ENCODE data around the gene WFDC6.
A peak's percentile ranks its signal among the peaks of the same experiment; 100 is the strongest.

The WFDC6 gene

DNA sequence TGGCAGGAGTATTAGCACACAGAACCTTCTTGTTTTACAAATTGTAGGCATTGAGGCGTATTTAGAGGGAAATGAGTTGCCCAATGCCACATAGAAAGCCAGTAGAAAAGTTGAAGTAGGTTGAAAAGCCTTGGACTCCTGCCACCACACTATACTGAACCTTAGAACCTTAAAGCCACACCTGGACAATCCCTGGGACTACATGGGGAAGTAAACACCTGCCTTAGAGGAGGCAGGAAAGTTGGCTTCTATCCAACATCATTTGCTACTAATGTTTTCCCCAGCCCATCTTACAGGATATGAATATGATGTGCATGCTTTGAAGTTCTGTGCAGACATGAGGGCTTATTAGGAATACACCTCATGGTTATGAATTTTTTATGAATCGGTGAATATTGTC is 13.2 kb upstream of the WFDC6 start:
- no peak overlapping the region for H3K4me3 Mint-ChIP-seq
- H3K27ac Mint-ChIP-seq, result no peak overlapping the region
- no peaks in the 10 kb centered on the region for H3K36me3 Mint-ChIP-seq (ENCODE audit: low read depth)
- H3K27me3 Mint-ChIP-seq (ENCODE audit: low read depth, poor library complexity), result peaks cover 12% of the 10 kb centered on the region
- no peak for DNase-seq
- H3K4me1 Mint-ChIP-seq, result no peaks in the 10 kb centered on the region
- no peaks in the 10 kb centered on the region for H3K9me3 Mint-ChIP-seq
- TF ChIP-seq, protein P1, sequence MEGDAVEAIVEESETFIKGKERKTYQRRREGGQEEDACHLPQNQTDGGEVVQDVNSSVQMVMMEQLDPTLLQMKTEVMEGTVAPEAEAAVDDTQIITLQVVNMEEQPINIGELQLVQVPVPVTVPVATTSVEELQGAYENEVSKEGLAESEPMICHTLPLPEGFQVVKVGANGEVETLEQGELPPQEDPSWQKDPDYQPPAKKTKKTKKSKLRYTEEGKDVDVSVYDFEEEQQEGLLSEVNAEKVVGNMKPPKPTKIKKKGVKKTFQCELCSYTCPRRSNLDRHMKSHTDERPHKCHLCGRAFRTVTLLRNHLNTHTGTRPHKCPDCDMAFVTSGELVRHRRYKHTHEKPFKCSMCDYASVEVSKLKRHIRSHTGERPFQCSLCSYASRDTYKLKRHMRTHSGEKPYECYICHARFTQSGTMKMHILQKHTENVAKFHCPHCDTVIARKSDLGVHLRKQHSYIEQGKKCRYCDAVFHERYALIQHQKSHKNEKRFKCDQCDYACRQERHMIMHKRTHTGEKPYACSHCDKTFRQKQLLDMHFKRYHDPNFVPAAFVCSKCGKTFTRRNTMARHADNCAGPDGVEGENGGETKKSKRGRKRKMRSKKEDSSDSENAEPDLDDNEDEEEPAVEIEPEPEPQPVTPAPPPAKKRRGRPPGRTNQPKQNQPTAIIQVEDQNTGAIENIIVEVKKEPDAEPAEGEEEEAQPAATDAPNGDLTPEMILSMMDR (IDR thresholded peaks at IDR 0.05), result no peak

DNA sequence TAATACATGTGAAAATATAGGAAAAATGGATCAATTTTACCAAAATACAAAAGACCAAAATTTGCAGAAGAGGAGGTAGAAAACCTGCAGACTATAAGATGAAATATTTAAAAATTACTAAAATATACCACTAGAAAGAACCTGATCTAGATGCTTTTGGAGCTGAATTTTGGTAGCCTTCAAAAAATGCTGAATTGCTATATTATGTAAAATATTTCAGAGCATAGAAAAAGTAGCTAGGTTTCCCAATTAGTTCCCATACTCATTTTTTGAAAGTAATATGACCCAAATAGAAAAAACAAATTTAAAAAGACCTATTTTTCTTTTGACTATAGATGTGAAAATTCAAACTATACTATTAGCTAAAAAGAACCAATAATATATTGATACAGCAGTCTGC is 11.5 kb upstream of the WFDC6 start:
- no peaks in the 10 kb centered on the region for H3K9me3 Mint-ChIP-seq
- DNase-seq, result no peak
- TF ChIP-seq, protein P1 (IDR thresholded peaks at IDR 0.05), result no peak
- H3K36me3 Mint-ChIP-seq (ENCODE audit: low read depth), result no peaks in the 10 kb centered on the region
- H3K27me3 Mint-ChIP-seq (ENCODE audit: low read depth, poor library complexity), result peaks cover 16% of the 10 kb centered on the region
- H3K4me3 Mint-ChIP-seq, result no peak overlapping the region
- no peak overlapping the region for H3K27ac Mint-ChIP-seq
- no peaks in the 10 kb centered on the region for H3K4me1 Mint-ChIP-seq

DNA sequence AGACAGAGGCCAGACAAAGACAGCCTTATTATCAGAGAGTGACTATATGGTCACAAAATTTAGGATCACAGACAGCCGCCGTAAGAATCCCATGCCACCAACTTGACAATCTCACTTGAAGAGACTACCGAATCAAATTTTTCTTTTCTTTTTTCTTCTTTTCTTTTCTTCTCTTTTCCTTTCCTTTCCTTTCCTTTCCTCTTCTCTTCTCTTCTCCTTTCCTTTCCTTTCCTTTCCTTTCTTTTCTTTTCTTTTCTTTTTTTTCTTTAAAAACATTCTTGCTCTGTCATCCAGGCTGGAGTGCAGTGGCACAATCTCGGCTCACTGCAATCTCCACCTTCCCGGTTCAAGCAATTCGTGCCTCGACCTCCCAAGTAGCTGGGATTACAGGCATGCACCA is 9.1 kb upstream of the WFDC6 start:
- H3K9me3 Mint-ChIP-seq, result no peaks in the 10 kb centered on the region
- no peak for DNase-seq
- H3K4me1 Mint-ChIP-seq, result no peaks in the 10 kb centered on the region
- H3K27me3 Mint-ChIP-seq (ENCODE audit: low read depth, poor library complexity), result peaks cover 21% of the 10 kb centered on the region
- no peaks in the 10 kb centered on the region for H3K36me3 Mint-ChIP-seq (ENCODE audit: low read depth)
- H3K27ac Mint-ChIP-seq, result no peak overlapping the region
- TF ChIP-seq, protein P1 (IDR thresholded peaks at IDR 0.05), result no peak
- H3K4me3 Mint-ChIP-seq, result no peak overlapping the region

DNA sequence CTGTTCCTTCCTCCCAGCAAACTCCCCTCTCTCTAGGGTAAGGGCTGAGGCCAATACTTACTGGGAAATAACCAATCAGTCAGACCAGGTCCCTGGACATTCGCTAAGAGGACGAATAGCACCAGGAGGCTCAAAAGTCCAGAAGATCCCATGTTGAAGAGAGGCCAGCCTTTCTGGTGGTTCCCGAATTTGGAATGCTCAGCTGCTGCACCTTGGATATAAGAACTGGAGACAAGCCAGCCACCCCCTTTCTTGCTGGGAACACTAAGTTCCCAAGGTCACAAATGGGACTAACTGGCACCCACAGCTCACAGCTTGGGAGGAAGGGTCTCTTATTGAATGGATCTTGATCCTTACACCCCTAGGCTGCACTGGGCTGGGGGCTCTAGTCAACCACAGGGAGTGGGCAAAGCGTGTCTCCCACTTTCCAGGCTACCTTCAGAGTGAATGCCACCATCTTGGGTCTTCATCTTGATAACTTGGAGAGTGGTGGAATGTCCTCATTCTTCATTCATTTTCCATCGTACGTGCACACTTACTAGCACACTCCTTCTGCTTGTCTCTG is 8.0 kb upstream of the WFDC6 start, which contains the start of gene EPPIN:
TSS of gene EPPIN (minus strand) at position 196 of the 565 bp plus-strand sequence. CDS start at position 152, 44 bp downstream.
- Mint-ChIP-seq H3K27ac (peak within 1 kb of the TSS; percentile 26), H3K4me3 (no peak within 1 kb of the TSS), H3K27me3 (ENCODE audit: low read depth, poor library complexity) (peaks cover 25% of the 10 kb centered on the region), H3K4me1 (no peaks in the 10 kb centered on the region), H3K9me3 (no peaks in the 10 kb centered on the region), H3K36me3 (ENCODE audit: low read depth) (no peaks in the 10 kb centered on the region)
- TF ChIP-seq, protein P1 (IDR thresholded peaks at IDR 0.05), result no peak
- DNase-seq, result no peak

DNA sequence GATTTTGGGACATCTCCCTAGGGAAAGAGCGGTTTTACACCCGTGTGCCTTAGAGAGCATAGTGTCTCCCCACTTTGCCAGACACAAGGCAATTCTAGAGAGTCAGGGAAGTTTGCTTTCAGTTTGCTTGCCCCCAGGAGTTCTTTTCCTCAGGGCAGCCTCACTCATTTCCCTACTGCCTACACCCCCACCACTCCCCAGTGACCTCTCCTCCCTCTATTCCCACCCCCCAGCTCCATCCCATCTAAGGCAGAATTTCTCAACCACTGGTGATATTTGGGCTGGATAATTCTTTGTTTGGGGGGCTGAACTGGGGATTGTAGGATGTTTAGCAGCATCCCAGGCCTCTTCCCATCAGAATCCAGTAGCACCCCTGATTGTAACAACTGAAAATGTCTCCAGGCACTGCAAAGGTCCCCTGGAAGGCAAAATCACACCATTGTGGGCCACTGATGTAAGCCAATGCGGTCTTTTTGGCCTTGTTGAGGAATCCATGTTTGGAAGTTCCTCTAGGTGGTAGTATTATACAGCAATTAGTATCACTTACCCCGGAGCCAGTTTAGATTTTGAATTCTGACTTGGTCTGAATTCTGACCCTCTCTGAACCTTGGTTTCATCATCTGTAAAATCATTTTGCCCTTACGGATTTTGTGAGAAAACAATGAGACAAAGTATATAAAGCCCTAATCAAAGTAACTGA is 6.6 kb upstream of the WFDC6 start:
- Mint-ChIP-seq H3K4me1 (no peaks in the 10 kb centered on the region), H3K27me3 (ENCODE audit: low read depth, poor library complexity) (peaks cover 32% of the 10 kb centered on the region)
- DNase-seq, result no peak

More for the DNA sequence above, 6.6 kb upstream of the WFDC6 start:
- H3K4me3 Mint-ChIP-seq, result no peak overlapping the region
- no peak overlapping the region for H3K27ac Mint-ChIP-seq
- no peaks in the 10 kb centered on the region for H3K36me3 Mint-ChIP-seq (ENCODE audit: low read depth)
- TF ChIP-seq, protein P1 (IDR thresholded peaks at IDR 0.05), result peak; percentile 24
- no peaks in the 10 kb centered on the region for H3K9me3 Mint-ChIP-seq

Data from nephron progenitor cell (in vitro differentiated cells).